ENCODE data around the gene TMEM255B.

GRCh38 chr13:113802090-113802531, 43.1 kb downstream of the TMEM255B start:
- TF ChIP-seq CTCF (IDR thresholded peaks at IDR 0.05), result no peak
- TF ChIP-seq POLR2AphosphoS5 (IDR thresholded peaks at IDR 0.05), result no peak
- no peak for TF ChIP-seq POLR2A (IDR thresholded peaks at IDR 0.05)
